Tibial nerve (tissue), 4 donors: ENCODE results near the gene CACNG3. TPM values are rescaled to one million over a fixed set of nuclear protein-coding genes. Genes with fewer than 3 reads are reported as not detected.

ENCODE experiments used
- DNase-seq, 2 donors: peaks; one replicate each; pipeline ENCODE4 v3.0.0-alpha.2; 2019; ENCODE audit warnings: low spot score in 2 of 2
- H3K27ac ChIP-seq, 4 donors: fragments of 200-600 bp; sonication (generic) in 3 of 4; one replicate each; pipeline ENCODE4 v1.5.1; 2017 to 2019; ENCODE audit warnings: mild to moderate bottlenecking in 1 of 4
- H3K27me3 ChIP-seq, 2 donors: fragments of 200-600 bp; sonication (generic) in 1 of 2; one replicate each; pipeline versions ENCODE4 v1.5.1 to v1.6.0; 2017 to 2019
- H3K36me3 ChIP-seq, 3 donors: fragments of 200-600 bp; sonication (generic); one replicate each; pipeline ENCODE4 v1.5.1; 2018 to 2019
- H3K4me1 ChIP-seq, 4 donors: fragments of 200-600 bp; sonication (generic) in 3 of 4; one replicate each; pipeline ENCODE4 v1.5.1; 2017 to 2019
- H3K4me3 ChIP-seq, 4 donors: fragments of 200-600 bp; sonication (generic) in 3 of 4; one replicate each; pipeline ENCODE4 v1.5.1; 2017 to 2019; ENCODE audit warnings: mild to moderate bottlenecking in 1 of 4, moderate library complexity in 1 of 4
- H3K9me3 ChIP-seq, 4 donors: fragments of 200-600 bp; sonication (generic) in 3 of 4; one replicate each; pipeline ENCODE4 v1.5.1; 2017 to 2019
- CTCF ChIP-seq, 5 experiments: fragments of 200-600 bp in 3 of 5; fragments of 450-650 bp in 2 of 5; sonication (generic) in 3 of 5; IDR thresholded peaks; one replicate each; pipeline ENCODE4 v1.5.1; 2016 to 2019; ENCODE audit warnings: antibody characterized with exemption in 5 of 5, mild to moderate bottlenecking in 3 of 5, moderate library complexity in 2 of 5
- EP300 ChIP-seq, 2 donors: sonication (generic); formaldehyde crosslinking; IDR thresholded peaks; one replicate each; pipeline ENCODE4 v1.6.1; 2017; ENCODE audit warnings: antibody characterized with exemption in 2 of 2, mild to moderate bottlenecking in 1 of 2
- POLR2A ChIP-seq, 2 donors: fragments of 450-650 bp; IDR thresholded peaks; one replicate each; pipeline ENCODE4 v1.6.1; 2017; ENCODE audit warnings: antibody characterized with exemption in 2 of 2, mild to moderate bottlenecking in 2 of 2, moderate library complexity in 2 of 2
- WGBS, 2 donors: methylation state at CpG; one replicate each; pipeline ENCODE4 v1.1.5; 2018; 5-methylcytosine and 5-hydroxymethylcytosine counted together
- total RNA-seq, 4 donors: library from RNA; depleted of rRNA; stranded (reverse); fragments of >200 nt; gene quantifications; one replicate each; pipeline ENCODE4 v1.1.0, GENCODE V29; 2016

The CACNG3 gene
- total RNA-seq, 4 donors from 2014 or later, result not detected

- H3K27ac ChIP-seq, result no peak overlapping the region
- no peaks in the 10 kb centered on the region for H3K36me3 ChIP-seq
- TF ChIP-seq EP300 (IDR thresholded peaks at IDR 0.05), result no peak
- TF ChIP-seq CTCF (IDR thresholded peaks at IDR 0.05), result no peak
- TF ChIP-seq POLR2A (IDR thresholded peaks at IDR 0.05), result no peak
- 63 to 71% methylated on average over 1 of the region's 1 CpG for WGBS, 2 donors
- no peaks in the 10 kb centered on the region for H3K9me3 ChIP-seq
- no peak overlapping the region for H3K4me3 ChIP-seq
- H3K4me1 ChIP-seq, result no peaks in the 10 kb centered on the region
- DNase-seq, result no peak
- H3K27me3 ChIP-seq, result no peaks in the 10 kb centered on the region
These were observed 68.3 kb downstream of the CACNG3 start for GRCh38 chr16:24324421-24324820.

GRCh38 chr16:24328835-24329452 lies 72.8 kb downstream of the CACNG3 start:
- WGBS, 2 donors, result 70 to 73% methylated on average over 14 of the region's 14 CpGs
- no peaks in the 10 kb centered on the region for H3K4me1 ChIP-seq
- H3K9me3 ChIP-seq, result no peaks in the 10 kb centered on the region
- TF ChIP-seq EP300 (IDR thresholded peaks at IDR 0.05), result no peak
- TF ChIP-seq POLR2A (IDR thresholded peaks at IDR 0.05), result no peak
- TF ChIP-seq CTCF (IDR thresholded peaks at IDR 0.05), result no peak
- H3K36me3 ChIP-seq, result no peaks in the 10 kb centered on the region
- no peaks in the 10 kb centered on the region for H3K27me3 ChIP-seq
- H3K27ac ChIP-seq, result no peak overlapping the region
- no peak overlapping the region for H3K4me3 ChIP-seq
- no peak for DNase-seq

GRCh38 chr16:24332178-24332577 lies 76.0 kb downstream of the CACNG3 start:
- peaks cover 0 to 14% (median 0%) of the 10 kb centered on the region in 4 donors for H3K9me3 ChIP-seq

GRCh38 chr16:24332582-24333090 lies 76.5 kb downstream of the CACNG3 start:
- H3K4me3 ChIP-seq, result no peak overlapping the region
- H3K27ac ChIP-seq, result no peak overlapping the region
- TF ChIP-seq CTCF (IDR thresholded peaks at IDR 0.05) (no peak), POLR2A (IDR thresholded peaks at IDR 0.05) (no peak)
- no peaks in the 10 kb centered on the region for H3K36me3 ChIP-seq
- 72 to 74% methylated on average over 10 of the region's 10 CpGs for WGBS, 2 donors
- H3K9me3 ChIP-seq, result peaks cover 0 to 16% (median 0%) of the 10 kb centered on the region in 4 donors
- no peaks in the 10 kb centered on the region for H3K4me1 ChIP-seq
- H3K27me3 ChIP-seq, result no peaks in the 10 kb centered on the region
- no peak for DNase-seq

More at GRCh38 chr16:24332178-24332577, 76.0 kb downstream of the CACNG3 start:
- H3K36me3 ChIP-seq, result no peaks in the 10 kb centered on the region
- no peaks in the 10 kb centered on the region for H3K27me3 ChIP-seq
- H3K4me3 ChIP-seq, result no peak overlapping the region
- DNase-seq, result no peak
- no peak overlapping the region for H3K27ac ChIP-seq
- TF ChIP-seq EP300 (IDR thresholded peaks at IDR 0.05), result no peak
- no peak for TF ChIP-seq POLR2A (IDR thresholded peaks at IDR 0.05)
- no peak for TF ChIP-seq CTCF (IDR thresholded peaks at IDR 0.05)
- 75 to 84% methylated on average over 3 of the region's 3 CpGs for WGBS, 2 donors
- H3K4me1 ChIP-seq, result no peaks in the 10 kb centered on the region

GRCh38 chr16:24336491-24336890 lies 80.4 kb downstream of the CACNG3 start:
- peaks cover 0 to 20% (median 0%) of the 10 kb centered on the region in 4 donors for H3K9me3 ChIP-seq
- no peaks in the 10 kb centered on the region for H3K27me3 ChIP-seq
- TF ChIP-seq CTCF (IDR thresholded peaks at IDR 0.05) (no peak), EP300 (IDR thresholded peaks at IDR 0.05) (no peak), POLR2A (IDR thresholded peaks at IDR 0.05) (no peak)
- WGBS, 2 donors, result 76 to 83% methylated on average over 3 of the region's 3 CpGs
- no peak overlapping the region for H3K27ac ChIP-seq
- no peaks in the 10 kb centered on the region for H3K4me1 ChIP-seq
- no peak overlapping the region for H3K4me3 ChIP-seq
- no peaks in the 10 kb centered on the region for H3K36me3 ChIP-seq
- no peak for DNase-seq
